ENCODE results near the gene RNASEL. TPM values are rescaled to one million over a fixed set of nuclear protein-coding genes. Genes with fewer than 3 reads are reported as not detected.

The RNASEL gene, protein sequence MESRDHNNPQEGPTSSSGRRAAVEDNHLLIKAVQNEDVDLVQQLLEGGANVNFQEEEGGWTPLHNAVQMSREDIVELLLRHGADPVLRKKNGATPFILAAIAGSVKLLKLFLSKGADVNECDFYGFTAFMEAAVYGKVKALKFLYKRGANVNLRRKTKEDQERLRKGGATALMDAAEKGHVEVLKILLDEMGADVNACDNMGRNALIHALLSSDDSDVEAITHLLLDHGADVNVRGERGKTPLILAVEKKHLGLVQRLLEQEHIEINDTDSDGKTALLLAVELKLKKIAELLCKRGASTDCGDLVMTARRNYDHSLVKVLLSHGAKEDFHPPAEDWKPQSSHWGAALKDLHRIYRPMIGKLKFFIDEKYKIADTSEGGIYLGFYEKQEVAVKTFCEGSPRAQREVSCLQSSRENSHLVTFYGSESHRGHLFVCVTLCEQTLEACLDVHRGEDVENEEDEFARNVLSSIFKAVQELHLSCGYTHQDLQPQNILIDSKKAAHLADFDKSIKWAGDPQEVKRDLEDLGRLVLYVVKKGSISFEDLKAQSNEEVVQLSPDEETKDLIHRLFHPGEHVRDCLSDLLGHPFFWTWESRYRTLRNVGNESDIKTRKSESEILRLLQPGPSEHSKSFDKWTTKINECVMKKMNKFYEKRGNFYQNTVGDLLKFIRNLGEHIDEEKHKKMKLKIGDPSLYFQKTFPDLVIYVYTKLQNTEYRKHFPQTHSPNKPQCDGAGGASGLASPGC
- total RNA-seq (2022; extraction: Qiagen RNA extraction; ENCODE audit: low read depth), result 1.3 to 2.4 TPM (median 2.2 TPM) in 5 replicates

DNA sequence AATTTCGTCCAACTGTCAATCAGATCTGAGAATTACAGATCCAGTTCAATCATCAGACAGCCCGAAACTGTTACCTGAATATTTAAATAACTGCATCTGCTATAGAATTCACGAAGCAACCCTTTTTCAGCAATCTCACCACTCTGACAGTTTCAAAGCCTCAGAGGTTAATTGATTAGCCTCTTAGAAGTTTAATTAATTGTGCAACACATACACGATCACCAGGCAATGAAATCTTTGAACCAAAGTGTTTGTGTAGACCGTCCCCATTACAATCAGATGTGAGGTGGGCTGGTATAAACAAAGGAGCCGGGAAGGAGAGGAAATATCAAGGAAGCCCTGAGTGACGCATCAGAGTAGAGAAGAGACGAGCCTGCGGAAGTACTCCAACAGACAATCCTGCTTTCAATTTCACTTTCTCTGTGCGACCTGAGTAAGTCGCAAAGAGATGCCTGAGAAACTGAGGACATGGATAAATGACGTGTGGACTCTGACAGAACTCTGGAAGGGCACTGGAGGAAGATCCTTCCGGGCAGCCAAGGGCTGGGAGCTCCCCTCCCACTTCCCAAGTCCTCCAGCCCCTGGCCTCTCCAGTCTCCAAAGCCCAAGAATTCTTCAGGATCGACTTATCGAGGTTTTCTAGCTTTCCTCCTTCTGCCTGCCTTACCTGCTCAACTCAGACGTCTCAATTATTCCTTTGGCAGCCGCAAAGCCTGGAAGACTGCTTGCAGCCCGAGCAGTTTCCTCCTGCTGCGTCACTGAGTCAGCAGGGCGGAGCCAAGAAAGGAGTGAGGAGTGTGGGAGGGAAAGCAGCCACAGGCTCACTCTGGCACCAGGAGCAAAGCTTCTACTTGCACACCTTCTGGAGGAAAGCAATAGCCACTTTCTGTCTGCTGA, at the start of gene RNASEL:
RNASEL (minus strand) TSS at position 757 of the 897 bp plus-strand sequence. CDS start 2,450 bp downstream, outside the sequence.

DNA sequence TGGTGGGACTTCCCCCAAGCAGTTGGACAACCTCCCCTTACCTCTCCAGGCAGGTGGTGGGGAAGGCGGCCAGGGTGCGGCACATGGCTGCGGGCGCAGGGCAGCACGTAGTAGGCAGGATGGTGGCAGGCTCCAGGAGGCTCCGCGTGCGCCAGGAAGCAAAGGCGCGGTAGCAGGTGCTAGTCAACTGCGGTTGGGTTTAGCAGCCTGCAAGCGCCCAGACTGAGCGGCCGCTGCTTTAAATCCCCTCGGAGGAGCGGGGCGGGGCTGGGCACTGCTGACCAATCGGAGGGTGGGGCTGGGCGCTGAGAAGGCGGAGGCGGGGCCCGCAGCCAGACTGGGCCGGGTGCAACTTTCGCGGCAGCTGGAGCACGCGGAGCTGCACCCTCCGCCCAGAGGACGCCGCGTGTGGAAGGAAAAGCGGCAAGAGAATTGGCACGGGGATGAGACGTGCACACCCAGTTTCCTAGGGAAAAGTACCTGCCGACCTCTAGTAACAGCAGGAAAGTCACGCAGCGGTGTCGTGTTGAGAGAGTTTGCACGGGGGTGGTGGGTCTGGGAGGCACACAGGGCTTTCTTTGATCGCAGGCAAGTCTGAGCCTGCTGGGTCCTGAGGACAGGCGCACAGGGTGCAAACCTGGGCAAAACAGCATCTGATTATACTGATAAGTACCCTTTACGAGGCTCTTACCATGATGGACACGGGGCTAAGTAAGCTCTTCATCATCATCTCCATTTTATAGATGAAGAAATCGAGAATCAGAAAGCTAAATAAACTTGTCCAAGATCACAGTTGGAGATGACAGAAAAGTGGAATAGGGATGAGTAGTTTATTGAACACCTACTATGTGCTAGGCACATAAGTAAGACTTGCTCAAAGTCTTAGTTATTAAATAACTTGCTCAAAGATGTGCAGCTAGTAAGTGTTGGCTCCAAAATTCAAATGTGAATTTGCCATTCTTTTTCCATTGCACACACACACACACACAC, 15.4 kb upstream of the RNASEL start, which contains the start of gene RGS16:
RGS16 (minus strand) TSS at position 215 of the 990 bp plus-strand sequence; CDS start at position 85, 130 bp downstream.

Other genes starting within 250 kb of the RNASEL start
- gene GLUL, start 197.5 kb downstream of the RNASEL start, total RNA-seq (2022; extraction: Qiagen RNA extraction; ENCODE audit: low read depth), result 15.5 to 23.8 TPM (median 18.7 TPM) in 5 replicates
- gene TEDDM1, start 188.6 kb downstream of the RNASEL start, total RNA-seq (2022; extraction: Qiagen RNA extraction; ENCODE audit: low read depth), result not detected in 5 replicates
- not detected in 5 replicates for gene RGSL1, start 139.1 kb downstream of the RNASEL start, total RNA-seq (2022; extraction: Qiagen RNA extraction; ENCODE audit: low read depth)
- gene RGS16, start 15.1 kb upstream of the RNASEL start, total RNA-seq (2022; extraction: Qiagen RNA extraction; ENCODE audit: low read depth), result 0.14 to 0.33 TPM (median 0.24 TPM) in 5 replicates
- gene RGS8, start 95.3 kb upstream of the RNASEL start, total RNA-seq (2022; extraction: Qiagen RNA extraction; ENCODE audit: low read depth), result not detected in 5 replicates
- 0.67 to 1.6 TPM (median 0.75 TPM) in 5 replicates for gene NPL, start 200.5 kb upstream of the RNASEL start, total RNA-seq (2022; extraction: Qiagen RNA extraction; ENCODE audit: low read depth)

Data from A549 treated with ZK216348 at 1 μM for 4 hours (cell line).